Right lobe of liver (tissue), 6 donors: Measurements from ENCODE around the gene ZMIZ1. TPM values are rescaled to one million over a fixed set of nuclear protein-coding genes. Genes with fewer than 3 reads are reported as not detected.
A peak's percentile ranks its signal among the peaks of the same experiment; 100 is the strongest.

Experiments used
- ATAC-seq, 4 donors: fragments of 200-7000 bp; cut with Tn5 transposase; one replicate each; pipeline ENCODE4 v1.9.1; 2020; ENCODE audit warnings: mild to moderate bottlenecking in 4 of 4, moderate library complexity in 4 of 4
- DNase-seq, 3 donors: peaks; one replicate each; pipeline ENCODE4 v3.0.0-alpha.2; 2020
- H3K27ac ChIP-seq, 3 donors: fragments of 200-600 bp; one replicate each; pipeline ENCODE4 v1.8.0; 2022
- H3K27me3 ChIP-seq, 2 donors: fragments of 200-600 bp; one replicate each; pipeline ENCODE4 v1.8.0; 2022
- H3K36me3 ChIP-seq, 4 donors: fragments of 200-600 bp; sonication (generic) in 1 of 4; one replicate each; pipeline versions ENCODE4 v1.5.1 to v1.8.0; 2017 to 2022; ENCODE audit warnings: control low read depth in 1 of 4
- H3K4me1 ChIP-seq, 4 donors: fragments of 200-600 bp; sonication (generic) in 1 of 4; one replicate each; pipeline versions ENCODE4 v1.5.1 to v1.8.0; 2017 to 2022; ENCODE audit warnings: control low read depth in 1 of 4
- H3K4me3 ChIP-seq, 3 donors: fragments of 200-600 bp; one replicate each; pipeline ENCODE4 v1.8.0; 2022
- H3K9me3 ChIP-seq, 4 donors: fragments of 200-600 bp; sonication (generic) in 1 of 4; one replicate each; pipeline versions ENCODE4 v1.5.1 to v1.8.0; 2017 to 2022; ENCODE audit warnings: control low read depth in 1 of 4
- CTCF ChIP-seq, 4 donors: fragments of 200-600 bp in 3 of 4; fragments of 450-650 bp in 1 of 4; IDR thresholded peaks; one replicate each; pipeline versions ENCODE4 v1.5.1 to v1.8.0; 2016 to 2022; ENCODE audit warnings: antibody characterized with exemption in 4 of 4, mild to moderate bottlenecking in 2 of 4
- POLR2A ChIP-seq: fragments of 450-650 bp; IDR thresholded peaks from one replicate; pipeline ENCODE4 v1.6.1; 2017; ENCODE audit warnings: antibody characterized with exemption, mild to moderate bottlenecking
- WGBS: methylation state at CpG from one replicate; pipeline ENCODE4 v1.1.6; 2018; ENCODE audit warnings: low coverage, low lambda C conversion rate; ENCODE audit not compliant: insufficient coverage; ENCODE audit errors: missing lambda C conversion rate; 5-methylcytosine and 5-hydroxymethylcytosine counted together
- intact Hi-C, 2 donors: fragments of 100-400 bp; cut with DNase I; formaldehyde crosslinking; loops; one replicate each; pipeline versions ENCODE4 v1.11.2 to v1.14.1; 2022
- total RNA-seq, 6 experiments: library from RNA; depleted of rRNA in 2 of 6; stranded (reverse); fragments of >200 nt in 2 of 6; fragmentation: NEBNext Ultra II Directional in 3 of 6; extraction: Animal tissue kit (Norgen Biotek cat#: 25700) in 3 of 6; gene quantifications; one replicate each; pipeline versions ENCODE4 v1.1.0 to v1.2.4, GENCODE V29; 2016 to 2023
- donor health status: DM: no; HTN: yes; CAD: no.
- donor health status: DM: no; HTN: no; CAD: no.
- donor health status: DM: no; HTN: no; CAD: no.
- donor health status: DM: no; HTN: yes; CAD: no.
- donor health status: DM: no; HTN: yes; CAD: no.

ZMIZ1 gene
- total RNA-seq, 6 experiments from 2014 or later, result 9.9 to 22.8 (median 12.3) TPM

DNA sequence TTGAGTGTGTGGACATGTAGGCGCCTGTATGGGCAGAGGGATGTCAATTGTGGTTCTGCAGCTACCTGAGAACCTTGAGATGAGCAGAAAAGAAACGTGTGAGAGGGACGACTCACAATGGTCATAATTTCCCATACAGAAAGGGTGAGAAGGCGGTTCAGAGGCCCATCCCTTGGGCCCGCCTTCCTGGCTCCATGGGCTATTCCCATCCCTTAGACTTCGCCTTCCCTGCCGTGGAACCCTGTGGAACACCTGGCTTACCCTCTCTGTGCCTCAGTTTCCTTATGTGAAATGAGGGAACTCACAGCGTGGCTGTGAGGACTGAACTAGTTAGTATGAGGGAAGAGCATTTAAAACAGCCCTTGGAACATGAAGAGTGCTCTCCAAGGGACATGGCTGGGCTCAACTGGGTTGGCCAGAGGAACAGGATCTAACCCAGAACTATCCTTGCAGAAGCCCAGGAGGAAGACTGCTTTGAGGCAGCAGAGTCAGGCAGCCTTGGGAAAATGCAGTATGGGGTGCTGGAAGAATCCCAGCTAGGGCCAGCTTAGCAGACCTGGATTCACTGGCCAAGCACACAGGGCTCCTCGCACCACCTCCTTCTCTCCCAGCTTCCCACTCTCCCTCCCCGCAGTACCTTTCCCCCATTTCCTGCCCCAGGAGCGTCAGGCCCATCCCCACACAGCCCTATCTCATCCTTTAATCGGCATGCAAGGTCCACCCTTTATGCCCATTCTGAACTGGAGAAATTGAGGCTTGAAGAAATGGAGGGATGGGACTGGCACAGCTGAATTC lies 11.1 kb upstream of the ZMIZ1 start:
- Histone ChIP-seq H3K9me3 (no peaks in the 10 kb centered on the region), H3K27me3 (no peaks in the 10 kb centered on the region), H3K4me1 (peaks cover 0 to 40% (median 14%) of the 10 kb centered on the region in 4 donors), H3K4me3 (no peak overlapping the region), H3K27ac (no peak overlapping the region), H3K36me3 (no peaks in the 10 kb centered on the region)
- no peak for ATAC-seq
- DNase-seq, result peak in 2 of 3 donors; percentile 18 to 35
- TF ChIP-seq CTCF (IDR thresholded peaks at IDR 0.05) (no peak), POLR2A (no peak)
- intact Hi-C loops, result loop anchor here in 1 of 2 donors (10.0 kb wide), 1 partner anchor 73 kb away; no protein-coding TSS in a partner anchor
- 84% methylated on average over 8 of the region's 12 CpGs for WGBS

- peak; percentile 72 to 81 (median 80) for ATAC-seq
- peak overlapping the region; percentile 69 to 82 (median 71) for H3K27ac ChIP-seq
- 38% methylated on average over 8 of the region's 10 CpGs for WGBS
- H3K27me3 ChIP-seq, result no peaks in the 10 kb centered on the region
- no peaks in the 10 kb centered on the region for H3K9me3 ChIP-seq
- TF ChIP-seq POLR2A, result no peak
- TF ChIP-seq CTCF (IDR thresholded peaks at IDR 0.05), result no peak
- peak overlapping the region in 1 of 3 donors; percentile 10 for H3K4me3 ChIP-seq
- DNase-seq, result peak; percentile 80 to 91 (median 87)
- intact Hi-C loops, result loop anchor here in 1 of 2 donors (10.0 kb wide), 1 partner anchor 74 kb away; no protein-coding TSS in a partner anchor
- no peaks in the 10 kb centered on the region for H3K36me3 ChIP-seq
- peaks cover 0 to 40% (median 14%) of the 10 kb centered on the region in 4 donors for H3K4me1 ChIP-seq
These were observed 9.6 kb upstream of the ZMIZ1 start for GRCh38 chr10:79058899-79059841.

DNA sequence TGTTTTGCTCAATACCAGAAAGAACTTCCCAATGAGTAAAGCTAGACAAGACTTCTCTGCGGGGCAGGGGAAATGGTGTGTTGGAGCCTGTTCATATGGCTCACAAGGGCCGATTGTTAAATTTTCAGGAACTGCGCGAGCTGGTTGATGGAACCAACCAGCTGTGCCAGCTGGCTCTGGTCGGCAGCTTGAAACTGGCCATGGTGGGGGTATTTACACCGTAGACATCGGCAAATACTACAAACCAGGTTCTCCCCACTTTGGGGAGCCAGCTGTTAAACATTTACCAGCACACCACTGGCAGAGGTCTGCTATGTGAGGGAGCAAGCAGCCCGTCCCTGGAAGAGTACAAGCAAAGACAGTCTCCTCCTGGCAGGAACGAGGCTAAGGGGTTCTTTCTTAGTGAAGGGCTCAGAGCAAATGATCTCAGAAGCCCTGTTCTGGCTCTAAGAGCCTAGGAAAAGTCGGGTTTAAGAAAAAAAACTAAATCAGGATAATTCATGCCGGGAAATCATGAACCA lies 8.8 kb upstream of the ZMIZ1 start:
- WGBS, result 22% methylated on average over 10 of the region's 11 CpGs
- H3K4me1 ChIP-seq, result peaks cover 0 to 40% (median 14%) of the 10 kb centered on the region in 4 donors
- intact Hi-C loops, result loop anchor here in 1 of 2 donors (10.0 kb wide), 2 partner anchors 75 to 135 kb away; no protein-coding TSS in a partner anchor
- H3K9me3 ChIP-seq, result no peaks in the 10 kb centered on the region
- no peaks in the 10 kb centered on the region for H3K36me3 ChIP-seq
- ATAC-seq, result peak; percentile 77 to 88 (median 84)
- no peak for TF ChIP-seq CTCF (IDR thresholded peaks at IDR 0.05)
- H3K4me3 ChIP-seq, result peak overlapping the region in 1 of 3 donors; percentile 10
- H3K27ac ChIP-seq, result peak overlapping the region; percentile 69 to 82 (median 71)
- H3K27me3 ChIP-seq, result no peaks in the 10 kb centered on the region
- DNase-seq, result peak; percentile 78 to 95 (median 89)

DNA sequence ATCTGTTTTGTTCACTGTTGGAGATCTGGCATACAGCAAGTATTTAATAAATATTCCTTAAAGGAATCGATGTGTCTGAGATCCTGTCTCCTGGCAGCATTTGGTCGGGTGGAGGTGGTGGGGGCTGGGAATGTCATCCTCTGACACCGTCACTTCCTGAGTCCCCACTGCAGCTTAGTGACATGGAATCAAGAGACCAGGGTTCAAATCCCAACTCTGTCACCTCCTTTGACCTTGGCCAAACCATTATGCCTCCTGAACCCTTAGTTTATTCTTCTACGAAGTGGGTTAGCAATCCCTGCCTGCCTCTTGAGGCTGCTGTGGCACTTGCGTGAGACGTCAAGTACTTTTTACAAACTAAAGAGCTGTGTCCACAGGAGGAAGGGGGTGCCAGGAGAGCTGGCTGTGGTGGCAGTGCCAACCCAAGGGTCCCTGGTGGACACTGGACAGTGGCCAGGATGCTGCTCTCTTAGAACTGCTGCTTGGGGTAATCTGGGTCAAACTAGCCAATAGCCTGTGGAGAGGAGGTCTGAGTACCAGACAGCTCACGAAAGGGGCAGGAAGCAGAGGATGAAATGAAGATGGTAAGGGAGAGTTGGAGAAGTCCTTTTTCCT lies 8.0 kb upstream of the ZMIZ1 start:
- DNase-seq, result peak; percentile 5 to 39 (median 30)
- intact Hi-C loops, result loop anchor here in 1 of 2 donors (10.0 kb wide), 1 partner anchor 134 kb away; no protein-coding TSS in a partner anchor
- peak overlapping the region in 1 of 3 donors; percentile 71 for H3K27ac ChIP-seq
- no peak overlapping the region for H3K4me3 ChIP-seq
- ATAC-seq, result no peak
- H3K4me1 ChIP-seq, result peaks cover 0 to 37% (median 14%) of the 10 kb centered on the region in 4 donors
- no peak for TF ChIP-seq CTCF (IDR thresholded peaks at IDR 0.05)
- TF ChIP-seq POLR2A, result no peak
- no peaks in the 10 kb centered on the region for H3K27me3 ChIP-seq
- no peaks in the 10 kb centered on the region for H3K9me3 ChIP-seq
- 59% methylated on average over 7 of the region's 7 CpGs for WGBS
- no peaks in the 10 kb centered on the region for H3K36me3 ChIP-seq
